PC-9 (cell line): ENCODE data around the gene SERPIND1. TPM values are rescaled to one million over a fixed set of nuclear protein-coding genes. Genes with fewer than 3 reads are reported as not detected.

Experiments used
- BruUV-seq: library from RNA; stranded (reverse); fragments of 400-500 nt; replicated peaks from 2 replicates; lab custom pipeline; 2021; lab: Mats Ljungman, UMichigan
- CTCF ChIA-PET: fragments of 300-600 bp; sonication (Branson Sonifier 250); formaldehyde crosslinking; loops from one replicate; lab custom pipeline; 2022; ENCODE audit warnings: antibody characterized with exemption; lab: Charles Lee
- POLR2A ChIA-PET: fragments of 300-600 bp; sonication (Branson Sonifier 250); formaldehyde crosslinking; loops from one replicate; lab custom pipeline; 2022; ENCODE audit warnings: antibody characterized with exemption; ENCODE audit not compliant: unreplicated experiment; lab: Charles Lee
- DNase-seq, 2 experiments: peaks; one replicate each; pipeline versions ENCODE4 v3.0.0 to v3.0.0-alpha.2; 2015 to 2022; ENCODE audit warnings: mixed read lengths in 1 of 2
- H2AFZ ChIP-seq: fragments of 200-600 bp; sonication (generic); 2 replicates; pipeline ENCODE4 v1.8.1; 2017; ENCODE audit warnings: antibody characterized with exemption
- H3F3A ChIP-seq: fragments of 200-600 bp; sonication (generic); 2 replicates; pipeline ENCODE4 v1.8.1; 2017; ENCODE audit warnings: antibody characterized with exemption, mild to moderate bottlenecking, low read depth; ENCODE audit not compliant: insufficient read depth
- H3K27ac ChIP-seq: fragments of 200-600 bp; sonication (generic); 2 replicates; pipeline ENCODE4 v1.6.1; 2016; ENCODE audit warnings: mixed run types
- H3K27me3 ChIP-seq: fragments of 200-600 bp; sonication (generic); 2 replicates; pipeline ENCODE4 v1.6.1; 2016; ENCODE audit warnings: low read depth, mixed run types; ENCODE audit not compliant: insufficient read depth
- H3K36me3 ChIP-seq: fragments of 200-600 bp; sonication (generic); 2 replicates; pipeline ENCODE4 v1.6.1; 2016; ENCODE audit warnings: low read depth, mixed run types
- H3K4me1 ChIP-seq: fragments of 200-600 bp; sonication (generic); replicated peaks from 2 replicates; pipeline ENCODE4 v1.6.1; 2016; ENCODE audit warnings: mixed run types; ENCODE audit not compliant: insufficient read depth
- H3K4me2 ChIP-seq: fragments of 200-600 bp; sonication (generic); 2 replicates; pipeline ENCODE4 v1.6.1; 2017; ENCODE audit warnings: mixed run types
- H3K4me3 ChIP-seq: fragments of 200-600 bp; sonication (generic); 2 replicates; pipeline ENCODE4 v1.6.1; 2016; ENCODE audit warnings: mixed run types
- H3K79me2 ChIP-seq: fragments of 200-600 bp; sonication (generic); 2 replicates; pipeline ENCODE4 v1.6.1; 2017; ENCODE audit warnings: low read depth, mixed run types
- H3K9me2 ChIP-seq: fragments of 200-600 bp; sonication (generic); 2 replicates; pipeline ENCODE4 v1.8.1; 2017; ENCODE audit warnings: mild to moderate bottlenecking; ENCODE audit not compliant: insufficient read depth
- H3K9me3 ChIP-seq: fragments of 200-600 bp; sonication (generic); 2 replicates; pipeline ENCODE4 v1.8.1; 2016; ENCODE audit warnings: low read depth; ENCODE audit not compliant: insufficient read depth
- H4K20me1 ChIP-seq: fragments of 200-600 bp; sonication (generic); 2 replicates; pipeline ENCODE4 v1.8.1; 2017; ENCODE audit not compliant: insufficient read depth
- CTCF ChIP-seq: fragments of 200-600 bp; sonication (generic); conservative IDR thresholded peaks from 2 replicates; pipeline ENCODE4 v1.6.1; 2017; ENCODE audit warnings: mixed run types, antibody characterized with exemption, mild to moderate bottlenecking, moderate library complexity
- EZH2 ChIP-seq: fragments of 200-600 bp; sonication (generic); IDR thresholded peaks from 2 replicates; pipeline ENCODE4 v1.8.0; 2017; ENCODE audit warnings: antibody characterized with exemption, low read depth
- intact Hi-C: fragments of 100-400 bp; cut with micrococcal nuclease; formaldehyde crosslinking; loops from one replicate; pipeline ENCODE4 v1.10.0; 2022; ENCODE audit not compliant: unreplicated experiment
- total RNA-seq: library from RNA; stranded (reverse); gene quantifications from 2 replicates; pipeline ENCODE4 v1.2.3, GENCODE V29; 2021

The SERPIND1 gene
- total RNA-seq, 1 experiment from 2014 or later, result not detected

GRCh38 chr22:20744456-20744855, 29.5 kb upstream of the SERPIND1 start:
- intact Hi-C loops, result no loop called here
- TF ChIP-seq CTCF (no peak), EZH2 (no peak)
- H2AFZ ChIP-seq, result no peak overlapping the region
- H3K27ac ChIP-seq, result no peak overlapping the region
- CTCF ChIA-PET, result interaction anchor here (0.6 kb wide), 1 partner anchor 961 kb away, joined by 3 read pairs; no protein-coding TSS in a partner anchor
- DNase-seq, result no peak
- no peaks in the 10 kb centered on the region for H3K36me3 ChIP-seq
- H4K20me1 ChIP-seq, result no peaks in the 10 kb centered on the region
- 0 out of 2 replicates have a peak, but pooled peaks cover 3% of the 10 kb centered on the region for H3K9me3 ChIP-seq
- no peaks in the 10 kb centered on the region for H3K9me2 ChIP-seq
- H3F3A ChIP-seq, result no peaks in the 10 kb centered on the region
- no peak overlapping the region for H3K4me2 ChIP-seq
- no peaks in the 10 kb centered on the region for H3K4me1 ChIP-seq
- BruUV-seq, result no TSS peak
- no peaks in the 10 kb centered on the region for H3K27me3 ChIP-seq
- POLR2A ChIA-PET, result no interaction called here
- no peaks in the 10 kb centered on the region for H3K79me2 ChIP-seq
- no peak overlapping the region for H3K4me3 ChIP-seq

- Histone ChIP-seq H3K9me2 (no peaks in the 10 kb centered on the region), H3K79me2 (no peaks in the 10 kb centered on the region), H2AFZ (no peak overlapping the region), H3K9me3 (0 out of 2 replicates have a peak, but pooled peaks cover 3% of the 10 kb centered on the region), H4K20me1 (no peaks in the 10 kb centered on the region), H3K27me3 (no peaks in the 10 kb centered on the region), H3F3A (no peaks in the 10 kb centered on the region), H3K4me1 (no peaks in the 10 kb centered on the region), H3K27ac (no peak overlapping the region), H3K4me3 (no peak overlapping the region), H3K4me2 (no peak overlapping the region), H3K36me3 (no peaks in the 10 kb centered on the region)
- POLR2A ChIA-PET, result no interaction called here
- no peak for DNase-seq
- TF ChIP-seq CTCF (no peak), EZH2 (no peak)
- intact Hi-C loops, result no loop called here
- CTCF ChIA-PET, result interaction anchor here (0.6 kb wide), 1 partner anchor 960 kb away, joined by 3 read pairs; no protein-coding TSS in a partner anchor
- no TSS peak for BruUV-seq
Observed at GRCh38 chr22:20745119-20745518, 28.8 kb upstream of the SERPIND1 start.

- intact Hi-C loops, result no loop called here
- H4K20me1 ChIP-seq, result no peaks in the 10 kb centered on the region
- H3K27me3 ChIP-seq, result no peaks in the 10 kb centered on the region
- H3K4me2 ChIP-seq, result no peak overlapping the region
- H3K79me2 ChIP-seq, result no peaks in the 10 kb centered on the region
- no peak overlapping the region for H3K4me3 ChIP-seq
- H2AFZ ChIP-seq, result no peak overlapping the region
- H3K9me2 ChIP-seq, result no peaks in the 10 kb centered on the region
- no peak for TF ChIP-seq CTCF
- TF ChIP-seq EZH2, result no peak
- no peak for DNase-seq
- no peaks in the 10 kb centered on the region for H3K9me3 ChIP-seq
- H3K36me3 ChIP-seq, result no peaks in the 10 kb centered on the region
- ChIA-PET CTCF (no interaction called here), POLR2A (no interaction called here)
- H3K27ac ChIP-seq, result no peak overlapping the region
- no TSS peak for BruUV-seq
- no peaks in the 10 kb centered on the region for H3K4me1 ChIP-seq
- H3F3A ChIP-seq, result no peaks in the 10 kb centered on the region
Observed at GRCh38 chr22:20746431-20747189, 27.3 kb upstream of the SERPIND1 start.
